T47D (cell line): Measurements from ENCODE around the gene HTR1D.
"Not testable (repeated sequence)": the region's sequence is repeated elsewhere in the genome, so short reads cannot be mapped to it uniquely, and the experiment has no call there.

ENCODE experiments used
- DNase-seq, 2 experiments: peaks; one replicate each; pipeline versions ENCODE4 v3.0.0 to v3.0.0-alpha.2; 2011 to 2012; ENCODE audit warnings: low read depth in 1 of 2, low spot score in 1 of 2
- JUND ChIP-seq: IDR thresholded peaks from 2 replicates; pipeline ENCODE4 v1.6.1; 2012; ENCODE audit warnings: low read depth
- in situ Hi-C: cut with HindIII; loops from 2 replicates; pipeline ENCODE4 v1.10.0; 2016; ENCODE audit warnings: low sequenced_read_pairs, low pct_unique_long_range_greater_than_20kb

HTR1D gene

GRCh38 chr1:23210963-23211362 is 6.3 kb downstream of the HTR1D start:
- TF ChIP-seq JUND: no peak
- no peak for DNase-seq
- in situ Hi-C loops: no loop called here

- in situ Hi-C loops: no loop called here
- no peak for TF ChIP-seq JUND
- peak in 1 of 2 experiments; percentile 26 for DNase-seq
Measured at GRCh38 chr1:23210351-23210785, 6.9 kb downstream of the HTR1D start.

GRCh38 chr1:23209770-23210169 is 7.5 kb downstream of the HTR1D start:
- in situ Hi-C loops: no loop called here
- TF ChIP-seq JUND: no peak
- DNase-seq: no peak

- DNase-seq: no peak
- TF ChIP-seq JUND: no peak
- in situ Hi-C loops: no loop called here
Measured at GRCh38 chr1:23208527-23208926, 8.8 kb downstream of the HTR1D start.

- in situ Hi-C loops, DNase-seq: not testable (repeated sequence)
Measured at GRCh38 chr1:23207733-23208132, 9.6 kb downstream of the HTR1D start.

GRCh38 chr1:23202263-23202749 is 15.0 kb downstream of the HTR1D start:
- DNase-seq: no peak
- in situ Hi-C loops: no loop called here
- TF ChIP-seq JUND: no peak

- DNase-seq: no peak
- in situ Hi-C loops: no loop called here
- TF ChIP-seq JUND: no peak
Measured at GRCh38 chr1:23200883-23201282, 16.4 kb downstream of the HTR1D start.

- in situ Hi-C loops: no loop called here
- no peak for DNase-seq
- TF ChIP-seq JUND: no peak
Measured at GRCh38 chr1:23198373-23198772, 18.9 kb downstream of the HTR1D start.

GRCh38 chr1:23196627-23197328 is 20.5 kb downstream of the HTR1D start:
- peak; percentile 33 to 76 for DNase-seq
- peak; percentile 12; the same call in 1 of the 2 replicates for TF ChIP-seq JUND
- in situ Hi-C loops: no loop called here

GRCh38 chr1:23194119-23194984 is 22.9 kb downstream of the HTR1D start:
- no peak for DNase-seq
- in situ Hi-C loops: no loop called here

GRCh38 chr1:23193391-23194118 is 23.7 kb downstream of the HTR1D start:
- in situ Hi-C loops: no loop called here
- DNase-seq: no peak
- TF ChIP-seq JUND: no peak

More at GRCh38 chr1:23194119-23194984, 22.9 kb downstream of the HTR1D start:
- TF ChIP-seq JUND: no peak

GRCh38 chr1:23191199-23191598 is 26.1 kb downstream of the HTR1D start:
- DNase-seq: no peak
- in situ Hi-C loops: no loop called here
- no peak for TF ChIP-seq JUND

GRCh38 chr1:23188936-23189452 is 28.3 kb downstream of the HTR1D start:
- DNase-seq, in situ Hi-C loops: not testable (repeated sequence)
